ENCODE measurements around the gene PAF1.
A peak's percentile ranks its signal among the peaks of the same experiment; 100 is the strongest.

Gene PAF1

GRCh38 chr19:39405261-39405957 lies 14.5 kb upstream of the PAF1 start:
- no peak for DNase-seq

GRCh38 chr19:39403331-39404312 lies 12.7 kb upstream of the PAF1 start:
- peak; percentile 98 for DNase-seq

GRCh38 chr19:39402346-39403300 lies 11.7 kb upstream of the PAF1 start:
- DNase-seq = peak; percentile 95

GRCh38 chr19:39401549-39402345 lies 10.8 kb upstream of the PAF1 start:
- no peak for DNase-seq

GRCh38 chr19:39401070-39401548 lies 10.2 kb upstream of the PAF1 start:
- DNase-seq = no peak

- DNase-seq = no peak
Measured at GRCh38 chr19:39400061-39400460, 9.2 kb upstream of the PAF1 start.

GRCh38 chr19:39399668-39400050 lies 8.8 kb upstream of the PAF1 start:
- no peak for DNase-seq

GRCh38 chr19:39398297-39398864 lies 7.5 kb upstream of the PAF1 start:
- DNase-seq = no peak

GRCh38 chr19:39397360-39398296 lies 6.7 kb upstream of the PAF1 start:
- DNase-seq = peak; percentile 91

- DNase-seq = no peak
Measured at GRCh38 chr19:39390451-39390750, 505 bp downstream of the PAF1 start.

- DNase-seq = no peak
Measured at GRCh38 chr19:39389631-39390414, 1.1 kb downstream of the PAF1 start.

- no peak for DNase-seq
Measured at GRCh38 chr19:39388657-39389056, 2.2 kb downstream of the PAF1 start.

- no peak for DNase-seq
Measured at GRCh38 chr19:39386557-39386956, 4.3 kb downstream of the PAF1 start.

- DNase-seq = no peak
Measured at GRCh38 chr19:39385629-39386411, 5.1 kb downstream of the PAF1 start.

- DNase-seq = no peak
Measured at GRCh38 chr19:39384839-39385568, 5.9 kb downstream of the PAF1 start.

- no peak for DNase-seq
Measured at GRCh38 chr19:39382991-39383828, 7.7 kb downstream of the PAF1 start.

All from right hindlimb (tissue), 1 donor.